GM23338 (cell line): Measurements from ENCODE around the gene NBEAL2. TPM values are rescaled to one million over a fixed set of nuclear protein-coding genes. Genes with fewer than 3 reads are reported as not detected.
"Not testable (repeated sequence)": the region's sequence is repeated elsewhere in the genome, so short reads cannot be mapped to it uniquely, and the experiment has no call there.

ENCODE experiments used
- ATAC-seq: fragments of 200-7000 bp; cut with Tn5 transposase; 3 replicates; pipeline ENCODE4 v1.9.1; 2020
- DNase-seq: peaks from one replicate; pipeline ENCODE4 v3.0.0-alpha.2; 2015; ENCODE audit warnings: low spot score
- H2AFZ ChIP-seq: fragments of 200-600 bp; sonication (generic); 2 replicates; pipeline ENCODE4 v1.8.0; 2016; ENCODE audit warnings: antibody characterized with exemption, mild to moderate bottlenecking, moderate library complexity
- H3F3A ChIP-seq: fragments of 200-600 bp; sonication (generic); replicated peaks from 2 replicates; pipeline ENCODE4 v1.8.0; 2017; ENCODE audit warnings: antibody characterized with exemption, mixed run types, low read depth
- H3K27ac ChIP-seq: fragments of 200-600 bp; sonication (generic); 2 replicates; pipeline ENCODE4 v1.6.1; 2016; ENCODE audit warnings: low read depth
- H3K27me3 ChIP-seq: fragments of 200-600 bp; sonication (generic); 2 replicates; pipeline ENCODE4 v1.8.0; 2016; ENCODE audit warnings: mild to moderate bottlenecking, mixed run types, moderate library complexity; ENCODE audit not compliant: insufficient read depth
- H3K36me3 ChIP-seq: fragments of 200-600 bp; sonication (generic); 2 replicates; pipeline ENCODE4 v1.8.0; 2016; ENCODE audit warnings: mild to moderate bottlenecking; ENCODE audit not compliant: insufficient read depth
- H3K4me1 ChIP-seq: fragments of 200-600 bp; sonication (generic); 2 replicates; pipeline ENCODE4 v1.8.0; 2016; ENCODE audit warnings: mild to moderate bottlenecking, moderate library complexity; ENCODE audit not compliant: insufficient read depth
- H3K4me2 ChIP-seq: fragments of 200-600 bp; sonication (generic); 2 replicates; pipeline ENCODE4 v1.7.1; 2017; ENCODE audit warnings: mixed run types
- H3K4me3 ChIP-seq: fragments of 200-600 bp; sonication (generic); 2 replicates; pipeline ENCODE4 v1.6.1; 2016; ENCODE audit warnings: mixed run types
- H3K79me2 ChIP-seq: fragments of 200-600 bp; sonication (generic); replicated peaks from 2 replicates; pipeline ENCODE4 v1.8.0; 2017; ENCODE audit warnings: mild to moderate bottlenecking; ENCODE audit not compliant: insufficient read depth
- H3K9me2 ChIP-seq: fragments of 200-600 bp; sonication (generic); 2 replicates; pipeline ENCODE4 v1.8.0; 2017; ENCODE audit not compliant: insufficient read depth
- H4K20me1 ChIP-seq: fragments of 200-600 bp; sonication (generic); replicated peaks from 2 replicates; pipeline ENCODE4 v1.8.0; 2017; ENCODE audit warnings: mild to moderate bottlenecking; ENCODE audit not compliant: insufficient read depth
- H3K27ac Mint-ChIP-seq: 2 replicates; pipeline ENCODE4 v1.8.0; 2020; ENCODE audit warnings: inconsistent platforms, mild to moderate bottlenecking, moderate library complexity, mixed read lengths
- H3K27me3 Mint-ChIP-seq: 3 replicates; pipeline ENCODE4 v1.8.0; 2022; ENCODE audit warnings: low read depth, mild to moderate bottlenecking, moderate library complexity, mixed read lengths, inconsistent platforms; ENCODE audit not compliant: insufficient read depth, poor library complexity
- H3K36me3 Mint-ChIP-seq: 3 replicates; pipeline ENCODE4 v1.8.0; 2021; ENCODE audit warnings: low read depth, mild to moderate bottlenecking, inconsistent platforms, moderate library complexity, mixed read lengths
- H3K4me1 Mint-ChIP-seq: 3 replicates; pipeline ENCODE4 v1.8.0; 2020; ENCODE audit warnings: mild to moderate bottlenecking, inconsistent platforms, mixed read lengths
- H3K4me3 Mint-ChIP-seq: 3 replicates; pipeline ENCODE4 v1.8.0; 2021; ENCODE audit warnings: moderate library complexity, mild to moderate bottlenecking, inconsistent platforms, mixed read lengths
- H3K9me3 Mint-ChIP-seq: 3 replicates; pipeline ENCODE4 v1.8.0; 2020; ENCODE audit warnings: moderate library complexity, mild to moderate bottlenecking, inconsistent platforms, mixed read lengths
- CREB1 ChIP-seq: fragments of 250-450 bp; sonication (Bioruptor Pico); IDR thresholded peaks from 2 replicates; pipeline ENCODE4 v1.5.0; 2020; ENCODE audit warnings: low read depth, mild to moderate bottlenecking, moderate library complexity
- EZH2phosphoT487 ChIP-seq: fragments of 200-600 bp; sonication (generic); IDR thresholded peaks from one replicate; pipeline ENCODE4 v1.8.1; 2018; ENCODE audit warnings: antibody characterized with exemption; ENCODE audit not compliant: unreplicated experiment
- NANOG ChIP-seq: IDR thresholded peaks from 2 replicates; pipeline ENCODE4 v1.6.1; 2016; ENCODE audit warnings: antibody characterized with exemption, borderline replicate concordance
- STAT1 ChIP-seq: IDR thresholded peaks from one replicate; pipeline ENCODE4 v1.6.1; 2016; ENCODE audit warnings: antibody characterized with exemption; ENCODE audit not compliant: unreplicated experiment
- ZNF114 ChIP-seq: fragments of 250-450 bp; sonication (Bioruptor Pico); IDR thresholded peaks from 2 replicates; pipeline ENCODE4 v1.5.0; 2020; ENCODE audit warnings: mild to moderate bottlenecking, moderate library complexity
- ZNF331 ChIP-seq: fragments of 250-450 bp; sonication (Bioruptor Pico); IDR thresholded peaks from 2 replicates; pipeline ENCODE4 v1.5.0; 2020; ENCODE audit warnings: low read depth, mild to moderate bottlenecking, moderate library complexity
- polyA plus RNA-seq: library from polyadenylated mRNA; unstranded; fragments of >200 nt; fragmentation: Nextera tagmentation; extraction: Ambion mirVana; gene quantifications from 2 replicates; pipeline ENCODE4 v1.2.1, GENCODE V29; 2016
- total RNA-seq: library from RNA; depleted of rRNA; stranded (reverse); fragments of >200 nt; shearing (Covaris generic); gene quantifications from 2 replicates; pipeline ENCODE4 v1.2.3, GENCODE V29; 2014
- TF ChIP-seq, protein P1 (sequence below): IDR thresholded peaks from 2 replicates; pipeline ENCODE4 v1.6.1; 2016; ENCODE audit warnings: antibody characterized with exemption
- TF ChIP-seq, protein P2 (sequence below), 2 experiments: fragments of 200-600 bp in 1 of 2; sonication (generic) in 1 of 2; conservative IDR thresholded peaks; 2 replicates each; pipeline versions ENCODE4 v1.5.1 to v1.6.1; 2016 to 2017; ENCODE audit warnings: antibody characterized with exemption in 2 of 2, low read depth in 2 of 2, mild to moderate bottlenecking in 2 of 2, moderate library complexity in 1 of 2
- TF ChIP-seq, protein P3 (sequence below): fragments of 250-450 bp; sonication (Bioruptor Pico); IDR thresholded peaks from 2 replicates; pipeline ENCODE4 v1.5.0; 2020; ENCODE audit warnings: mild to moderate bottlenecking, moderate library complexity

NBEAL2 gene
- total and polyA plus RNA-seq, 2 experiments from 2014 or later, result 13.5 to 79.9 TPM

DNA sequence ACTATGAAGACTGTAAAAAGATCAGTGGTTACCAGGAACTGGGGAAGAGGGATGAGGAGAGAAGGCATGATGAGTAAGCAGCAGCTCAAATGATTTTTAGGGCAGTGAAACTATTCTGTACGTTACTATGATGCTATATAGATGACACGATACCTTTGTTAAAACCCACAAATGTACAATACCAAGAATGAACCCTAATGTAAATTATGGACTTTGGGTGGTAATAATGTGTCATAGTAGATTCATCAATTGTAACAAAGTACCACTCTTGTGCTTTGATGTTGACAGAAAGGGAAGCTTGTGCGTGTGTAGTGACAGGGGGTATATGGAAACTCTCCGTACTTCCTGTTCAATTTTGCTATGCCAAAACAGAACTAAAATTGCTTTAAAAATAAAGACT is 51.6 kb downstream of the NBEAL2 start:
- not testable (repeated sequence) for H3K27me3 ChIP-seq, DNase-seq, H3K9me3 Mint-ChIP-seq, H3F3A ChIP-seq, H3K4me3 Mint-ChIP-seq, H3K27me3 Mint-ChIP-seq, H2AFZ ChIP-seq, H3K4me1 Mint-ChIP-seq, H4K20me1 ChIP-seq, H3K4me2 ChIP-seq, H3K27ac ChIP-seq, H3K27ac Mint-ChIP-seq, H3K9me2 ChIP-seq, H3K4me1 ChIP-seq, H3K4me3 ChIP-seq, ATAC-seq, H3K79me2 ChIP-seq
- peaks cover 22% of the 10 kb centered on the region; the same call in 2 of the 3 replicates for H3K36me3 Mint-ChIP-seq
- peaks cover 13% of the 10 kb centered on the region; the same call in 1 of the 2 replicates for H3K36me3 ChIP-seq

DNA sequence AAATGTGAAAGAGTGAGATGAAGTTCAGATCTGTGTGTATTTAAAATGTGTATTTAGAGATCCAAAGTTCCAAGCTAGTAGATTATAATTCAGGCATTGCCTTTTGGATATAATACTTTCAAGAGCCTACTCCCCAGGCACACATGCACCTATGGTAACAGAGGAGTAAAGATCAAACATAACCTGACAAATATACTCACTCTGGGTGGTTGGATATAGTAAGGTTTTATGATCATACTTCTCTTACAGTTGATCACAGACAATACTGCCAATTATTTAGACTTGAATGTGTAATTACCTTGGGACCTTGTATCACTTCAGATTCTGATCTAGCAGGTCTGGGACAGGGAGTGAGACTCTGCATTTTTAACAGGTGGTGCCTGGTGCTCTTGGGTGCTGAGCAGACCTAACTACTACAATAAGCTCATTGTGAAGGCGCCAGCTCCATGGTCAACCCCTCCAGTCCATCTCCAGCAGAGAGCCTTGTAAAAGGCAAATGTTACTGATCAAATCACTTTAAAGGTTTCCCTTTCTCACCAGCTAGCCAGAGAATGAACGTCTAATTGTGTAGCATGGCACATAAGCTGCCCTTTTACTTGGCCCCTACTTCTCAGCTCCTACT is 55.5 kb downstream of the NBEAL2 start:
- H3F3A ChIP-seq, result no peaks in the 10 kb centered on the region
- ATAC-seq (no peak), DNase-seq (no peak)
- peaks cover 27% of the 10 kb centered on the region for H3K36me3 ChIP-seq
- no peak overlapping the region for H3K4me2 ChIP-seq
- Mint-ChIP-seq H3K9me3 (0 out of 3 replicates have a peak, but pooled peaks cover 4% of the 10 kb centered on the region), H3K4me3 (no peak overlapping the region), H3K4me1 (no peaks in the 10 kb centered on the region), H3K36me3 (peaks cover 44% of the 10 kb centered on the region), H3K27me3 (no peaks in the 10 kb centered on the region), H3K27ac (no peak overlapping the region)
- no peaks in the 10 kb centered on the region for H3K4me1 ChIP-seq
- no peak overlapping the region for H3K4me3 ChIP-seq
- H4K20me1 ChIP-seq, result peaks cover 12% of the 10 kb centered on the region; the same call in 1 of the 2 replicates
- no peaks in the 10 kb centered on the region for H3K9me2 ChIP-seq
- H3K27ac ChIP-seq, result no peak overlapping the region
- no peak overlapping the region for H2AFZ ChIP-seq
- H3K79me2 ChIP-seq, result no peaks in the 10 kb centered on the region
- no peaks in the 10 kb centered on the region for H3K27me3 ChIP-seq
- TF ChIP-seq CREB1 (CRISPR knock-in tag), result no peak
- no peak for TF ChIP-seq NANOG
- TF ChIP-seq, protein P1, sequence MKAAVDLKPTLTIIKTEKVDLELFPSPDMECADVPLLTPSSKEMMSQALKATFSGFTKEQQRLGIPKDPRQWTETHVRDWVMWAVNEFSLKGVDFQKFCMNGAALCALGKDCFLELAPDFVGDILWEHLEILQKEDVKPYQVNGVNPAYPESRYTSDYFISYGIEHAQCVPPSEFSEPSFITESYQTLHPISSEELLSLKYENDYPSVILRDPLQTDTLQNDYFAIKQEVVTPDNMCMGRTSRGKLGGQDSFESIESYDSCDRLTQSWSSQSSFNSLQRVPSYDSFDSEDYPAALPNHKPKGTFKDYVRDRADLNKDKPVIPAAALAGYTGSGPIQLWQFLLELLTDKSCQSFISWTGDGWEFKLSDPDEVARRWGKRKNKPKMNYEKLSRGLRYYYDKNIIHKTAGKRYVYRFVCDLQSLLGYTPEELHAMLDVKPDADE, result no peak
- TF ChIP-seq, protein P2, sequence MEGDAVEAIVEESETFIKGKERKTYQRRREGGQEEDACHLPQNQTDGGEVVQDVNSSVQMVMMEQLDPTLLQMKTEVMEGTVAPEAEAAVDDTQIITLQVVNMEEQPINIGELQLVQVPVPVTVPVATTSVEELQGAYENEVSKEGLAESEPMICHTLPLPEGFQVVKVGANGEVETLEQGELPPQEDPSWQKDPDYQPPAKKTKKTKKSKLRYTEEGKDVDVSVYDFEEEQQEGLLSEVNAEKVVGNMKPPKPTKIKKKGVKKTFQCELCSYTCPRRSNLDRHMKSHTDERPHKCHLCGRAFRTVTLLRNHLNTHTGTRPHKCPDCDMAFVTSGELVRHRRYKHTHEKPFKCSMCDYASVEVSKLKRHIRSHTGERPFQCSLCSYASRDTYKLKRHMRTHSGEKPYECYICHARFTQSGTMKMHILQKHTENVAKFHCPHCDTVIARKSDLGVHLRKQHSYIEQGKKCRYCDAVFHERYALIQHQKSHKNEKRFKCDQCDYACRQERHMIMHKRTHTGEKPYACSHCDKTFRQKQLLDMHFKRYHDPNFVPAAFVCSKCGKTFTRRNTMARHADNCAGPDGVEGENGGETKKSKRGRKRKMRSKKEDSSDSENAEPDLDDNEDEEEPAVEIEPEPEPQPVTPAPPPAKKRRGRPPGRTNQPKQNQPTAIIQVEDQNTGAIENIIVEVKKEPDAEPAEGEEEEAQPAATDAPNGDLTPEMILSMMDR (conservative IDR thresholded peaks at IDR 0.05; ENCODE audit: low read depth in 2 of 2), result no peak
- TF ChIP-seq STAT1, result no peak
- no peak for TF ChIP-seq EZH2phosphoT487
- TF ChIP-seq, protein P3, sequence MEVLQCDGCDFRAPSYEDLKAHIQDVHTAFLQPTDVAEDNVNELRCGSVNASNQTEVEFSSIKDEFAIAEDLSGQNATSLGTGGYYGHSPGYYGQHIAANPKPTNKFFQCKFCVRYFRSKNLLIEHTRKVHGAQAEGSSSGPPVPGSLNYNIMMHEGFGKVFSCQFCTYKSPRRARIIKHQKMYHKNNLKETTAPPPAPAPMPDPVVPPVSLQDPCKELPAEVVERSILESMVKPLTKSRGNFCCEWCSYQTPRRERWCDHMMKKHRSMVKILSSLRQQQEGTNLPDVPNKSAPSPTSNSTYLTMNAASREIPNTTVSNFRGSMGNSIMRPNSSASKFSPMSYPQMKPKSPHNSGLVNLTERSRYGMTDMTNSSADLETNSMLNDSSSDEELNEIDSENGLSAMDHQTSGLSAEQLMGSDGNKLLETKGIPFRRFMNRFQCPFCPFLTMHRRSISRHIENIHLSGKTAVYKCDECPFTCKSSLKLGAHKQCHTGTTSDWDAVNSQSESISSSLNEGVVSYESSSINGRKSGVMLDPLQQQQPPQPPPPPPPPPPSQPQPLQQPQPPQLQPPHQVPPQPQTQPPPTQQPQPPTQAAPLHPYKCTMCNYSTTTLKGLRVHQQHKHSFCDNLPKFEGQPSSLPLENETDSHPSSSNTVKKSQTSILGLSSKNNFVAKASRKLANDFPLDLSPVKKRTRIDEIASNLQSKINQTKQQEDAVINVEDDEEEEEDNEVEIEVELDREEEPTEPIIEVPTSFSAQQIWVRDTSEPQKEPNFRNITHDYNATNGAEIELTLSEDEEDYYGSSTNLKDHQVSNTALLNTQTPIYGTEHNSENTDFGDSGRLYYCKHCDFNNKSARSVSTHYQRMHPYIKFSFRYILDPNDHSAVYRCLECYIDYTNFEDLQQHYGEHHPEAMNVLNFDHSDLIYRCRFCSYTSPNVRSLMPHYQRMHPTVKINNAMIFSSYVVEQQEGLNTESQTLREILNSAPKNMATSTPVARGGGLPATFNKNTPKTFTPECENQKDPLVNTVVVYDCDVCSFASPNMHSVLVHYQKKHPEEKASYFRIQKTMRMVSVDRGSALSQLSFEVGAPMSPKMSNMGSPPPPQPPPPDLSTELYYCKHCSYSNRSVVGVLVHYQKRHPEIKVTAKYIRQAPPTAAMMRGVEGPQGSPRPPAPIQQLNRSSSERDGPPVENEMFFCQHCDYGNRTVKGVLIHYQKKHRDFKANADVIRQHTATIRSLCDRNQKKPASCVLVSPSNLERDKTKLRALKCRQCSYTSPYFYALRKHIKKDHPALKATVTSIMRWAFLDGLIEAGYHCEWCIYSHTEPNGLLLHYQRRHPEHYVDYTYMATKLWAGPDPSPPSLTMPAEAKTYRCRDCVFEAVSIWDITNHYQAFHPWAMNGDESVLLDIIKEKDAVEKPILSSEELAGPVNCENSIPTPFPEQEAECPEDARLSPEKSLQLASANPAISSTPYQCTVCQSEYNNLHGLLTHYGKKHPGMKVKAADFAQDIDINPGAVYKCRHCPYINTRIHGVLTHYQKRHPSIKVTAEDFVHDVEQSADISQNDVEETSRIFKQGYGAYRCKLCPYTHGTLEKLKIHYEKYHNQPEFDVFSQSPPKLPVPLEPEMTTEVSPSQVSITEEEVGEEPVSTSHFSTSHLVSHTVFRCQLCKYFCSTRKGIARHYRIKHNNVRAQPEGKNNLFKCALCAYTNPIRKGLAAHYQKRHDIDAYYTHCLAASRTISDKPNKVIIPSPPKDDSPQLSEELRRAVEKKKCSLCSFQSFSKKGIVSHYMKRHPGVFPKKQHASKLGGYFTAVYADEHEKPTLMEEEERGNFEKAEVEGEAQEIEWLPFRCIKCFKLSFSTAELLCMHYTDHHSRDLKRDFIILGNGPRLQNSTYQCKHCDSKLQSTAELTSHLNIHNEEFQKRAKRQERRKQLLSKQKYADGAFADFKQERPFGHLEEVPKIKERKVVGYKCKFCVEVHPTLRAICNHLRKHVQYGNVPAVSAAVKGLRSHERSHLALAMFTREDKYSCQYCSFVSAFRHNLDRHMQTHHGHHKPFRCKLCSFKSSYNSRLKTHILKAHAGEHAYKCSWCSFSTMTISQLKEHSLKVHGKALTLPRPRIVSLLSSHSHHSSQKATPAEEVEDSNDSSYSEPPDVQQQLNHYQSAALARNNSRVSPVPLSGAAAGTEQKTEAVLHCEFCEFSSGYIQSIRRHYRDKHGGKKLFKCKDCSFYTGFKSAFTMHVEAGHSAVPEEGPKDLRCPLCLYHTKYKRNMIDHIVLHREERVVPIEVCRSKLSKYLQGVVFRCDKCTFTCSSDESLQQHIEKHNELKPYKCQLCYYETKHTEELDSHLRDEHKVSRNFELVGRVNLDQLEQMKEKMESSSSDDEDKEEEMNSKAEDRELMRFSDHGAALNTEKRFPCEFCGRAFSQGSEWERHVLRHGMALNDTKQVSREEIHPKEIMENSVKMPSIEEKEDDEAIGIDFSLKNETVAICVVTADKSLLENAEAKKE (CRISPR knock-in tag), result no peak
- TF ChIP-seq ZNF114 (CRISPR knock-in tag), result no peak
- TF ChIP-seq ZNF331, result no peak
